ENCODE results near the gene LAMA2.

The LAMA2 gene

GRCh38 chr6:129276986-129277385, 394.0 kb downstream of the LAMA2 start:
- DNase-seq (ENCODE audit: low read depth, low spot score): no peak
- in situ Hi-C loops (cut with HindIII; ENCODE audit: low sequenced_read_pairs): no loop called here
- no peak for TF ChIP-seq CTCF (IDR thresholded peaks at IDR 0.05; ENCODE audit: low read depth, low read length)
- H3K4me3 ChIP-seq (ENCODE audit: low read depth, low read length): no peak overlapping the region

GRCh38 chr6:129279343-129280292, 396.7 kb downstream of the LAMA2 start:
- TF ChIP-seq CTCF (IDR thresholded peaks at IDR 0.05; ENCODE audit: low read depth, low read length): no peak
- in situ Hi-C loops (cut with HindIII; ENCODE audit: low sequenced_read_pairs): no loop called here
- H3K4me3 ChIP-seq (ENCODE audit: low read depth, low read length): no peak overlapping the region
- no peak for DNase-seq (ENCODE audit: low read depth, low spot score)

GRCh38 chr6:129280293-129280644, 397.3 kb downstream of the LAMA2 start:
- DNase-seq (ENCODE audit: low read depth, low spot score): no peak
- H3K4me3 ChIP-seq (ENCODE audit: low read depth, low read length): no peak overlapping the region
- in situ Hi-C loops (cut with HindIII; ENCODE audit: low sequenced_read_pairs): no loop called here
- no peak for TF ChIP-seq CTCF (IDR thresholded peaks at IDR 0.05; ENCODE audit: low read depth, low read length)

- no peak overlapping the region for H3K4me3 ChIP-seq (ENCODE audit: low read depth, low read length)
- no peak for TF ChIP-seq CTCF (IDR thresholded peaks at IDR 0.05; ENCODE audit: low read depth, low read length)
- in situ Hi-C loops (cut with HindIII; ENCODE audit: low sequenced_read_pairs): no loop called here
- no peak for DNase-seq (ENCODE audit: low read depth, low spot score)
Measured at GRCh38 chr6:129280749-129281148, 397.8 kb downstream of the LAMA2 start.

GRCh38 chr6:129281168-129281796, 398.3 kb downstream of the LAMA2 start:
- in situ Hi-C loops (cut with HindIII; ENCODE audit: low sequenced_read_pairs): no loop called here
- H3K4me3 ChIP-seq (ENCODE audit: low read depth, low read length): no peak overlapping the region
- DNase-seq (ENCODE audit: low read depth, low spot score): no peak
- TF ChIP-seq CTCF (IDR thresholded peaks at IDR 0.05; ENCODE audit: low read depth, low read length): no peak

GRCh38 chr6:129282019-129282418, 399.1 kb downstream of the LAMA2 start:
- no peak for TF ChIP-seq CTCF (IDR thresholded peaks at IDR 0.05; ENCODE audit: low read depth, low read length)
- H3K4me3 ChIP-seq (ENCODE audit: low read depth, low read length): no peak overlapping the region
- in situ Hi-C loops (cut with HindIII; ENCODE audit: low sequenced_read_pairs): no loop called here
- no peak for DNase-seq (ENCODE audit: low read depth, low spot score)
